SK-N-SH (cell line): ENCODE results near the gene SPATA33. TPM values are rescaled to one million over a fixed set of nuclear protein-coding genes. Genes with fewer than 3 reads are reported as not detected.

Source experiments
- CTCF ChIA-PET: fragments of 300-600, 350-600 bp; formaldehyde crosslinking; extraction: SDS; loops from one replicate; lab custom pipeline; 2021; lab: Yijun Ruan, JAX
- POLR2A ChIA-PET: fragments of 350-600 bp; sonication (Branson Sonifier 250); formaldehyde crosslinking; extraction: SDS; loops from one replicate; lab custom pipeline; 2020; ENCODE audit warnings: antibody characterized with exemption, inconsistent platforms; lab: Yijun Ruan, JAX
- DNase-seq: peaks from one replicate; pipeline ENCODE4 v3.0.0; 2012
- H2AFZ ChIP-seq: fragments of 200-600 bp; sonication (generic); 2 replicates; pipeline ENCODE4 v1.8.1; 2016; ENCODE audit warnings: antibody characterized with exemption, mild to moderate bottlenecking, low read depth
- H3F3A ChIP-seq: fragments of 200-600 bp; sonication (generic); replicated peaks from 2 replicates; pipeline ENCODE3; 2016; ENCODE audit warnings: antibody characterized with exemption, mild to moderate bottlenecking; ENCODE audit not compliant: insufficient read depth
- H3K27ac ChIP-seq, 2 experiments: fragments of 200-500 bp in 1 of 2; fragments of 200-600 bp in 1 of 2; sonication (Bioruptor generic) in 1 of 2; sonication (generic), shearing (Covaris generic) in 1 of 2; 2 replicates each; pipeline versions ENCODE4 v1.5.1 to v1.6.1; 2014 to 2016; ENCODE audit warnings: low read depth in 2 of 2, inconsistent platforms in 1 of 2, low read length in 1 of 2, mild to moderate bottlenecking in 1 of 2, mixed read lengths in 1 of 2
- H3K27me3 ChIP-seq: fragments of 200-600 bp; sonication (generic), shearing (Covaris generic); 2 replicates; pipeline ENCODE4 v1.6.1; 2016; ENCODE audit warnings: mixed run types; ENCODE audit not compliant: insufficient read depth
- H3K36me3 ChIP-seq, 2 experiments: fragments of 200-500 bp in 1 of 2; fragments of 200-600 bp in 1 of 2; sonication (Bioruptor generic) in 1 of 2; sonication (generic) in 1 of 2; replicated peaks in 1 of 2; 2 replicates each; pipeline versions ENCODE3 to v1.5.1; 2014 to 2016; ENCODE audit warnings: low read length in 1 of 2, mild to moderate bottlenecking in 1 of 2; ENCODE audit not compliant: insufficient read depth in 2 of 2, control insufficient read depth in 1 of 2
- H3K4me1 ChIP-seq, 2 experiments: fragments of 200-500 bp in 1 of 2; fragments of 200-600 bp in 1 of 2; sonication (Bioruptor generic) in 1 of 2; sonication (generic), shearing (Covaris generic) in 1 of 2; 2 replicates each; pipeline versions ENCODE4 v1.5.1 to v1.6.1; 2014 to 2016; ENCODE audit warnings: low read depth in 1 of 2, low read length in 1 of 2, mixed run types in 1 of 2; ENCODE audit not compliant: insufficient read depth in 2 of 2, control insufficient read depth in 1 of 2
- H3K4me2 ChIP-seq: fragments of 200-600 bp; sonication (generic), shearing (Covaris generic); 2 replicates; pipeline ENCODE4 v1.6.1; 2017; ENCODE audit warnings: mixed run types
- H3K4me3 ChIP-seq, 2 experiments: fragments of 200-500 bp in 1 of 2; fragments of 200-600 bp in 1 of 2; sonication (Bioruptor generic) in 1 of 2; sonication (generic), shearing (Covaris generic) in 1 of 2; 2 replicates each; pipeline versions ENCODE4 v1.5.1 to v1.8.1; 2014 to 2016; ENCODE audit warnings: low read depth in 2 of 2, inconsistent platforms in 1 of 2, low read length in 1 of 2, mild to moderate bottlenecking in 1 of 2, mixed read lengths in 1 of 2, moderate library complexity in 1 of 2
- H3K79me2 ChIP-seq: fragments of 200-600 bp; sonication (generic); 2 replicates; pipeline ENCODE4 v1.8.1; 2017; ENCODE audit warnings: mild to moderate bottlenecking; ENCODE audit not compliant: insufficient read depth
- H3K9ac ChIP-seq: fragments of 200-600 bp; sonication (generic); 2 replicates; pipeline ENCODE4 v1.6.1; 2017; ENCODE audit warnings: mixed run types
- H3K9me2 ChIP-seq: fragments of 200-600 bp; sonication (generic); 2 replicates; pipeline ENCODE4 v1.6.1; 2017; ENCODE audit warnings: mixed run types
- H3K9me3 ChIP-seq: fragments of 200-600 bp; sonication (generic); 2 replicates; pipeline ENCODE4 v1.6.1; 2017; ENCODE audit warnings: mixed run types, mild to moderate bottlenecking, moderate library complexity
- H4K20me1 ChIP-seq: fragments of 200-600 bp; sonication (generic); 2 replicates; pipeline ENCODE4 v1.6.1; 2017; ENCODE audit warnings: mild to moderate bottlenecking, mixed run types; ENCODE audit not compliant: insufficient read depth
- CHD2 ChIP-seq: fragments of 150-350 bp; IDR thresholded peaks from 2 replicates; pipeline ENCODE4 v1.6.1; 2018; ENCODE audit warnings: low read length; ENCODE audit not compliant: partially characterized antibody
- EP300 ChIP-seq, 2 experiments: IDR thresholded peaks; 2 replicates each; pipeline versions ENCODE4 v1.4.0 to v1.6.1; 2012; ENCODE audit warnings: borderline replicate concordance in 1 of 2, low read depth in 1 of 2, low read length in 1 of 2
- FOXJ3 ChIP-seq: sonication (generic); formaldehyde crosslinking; IDR thresholded peaks from 2 replicates; pipeline ENCODE4 v1.5.1; 2020; ENCODE audit warnings: mild to moderate bottlenecking, missing genetic modification reagents
- FOXM1 ChIP-seq: IDR thresholded peaks from 2 replicates; pipeline ENCODE4 v1.4.0; 2012; ENCODE audit warnings: low read depth, mild to moderate bottlenecking
- GATA2 ChIP-seq: sonication (generic); formaldehyde crosslinking; IDR thresholded peaks from 2 replicates; pipeline ENCODE4 v1.5.0; 2020; ENCODE audit warnings: mild to moderate bottlenecking, missing genetic modification reagents
- NFIC ChIP-seq: IDR thresholded peaks from 2 replicates; pipeline ENCODE4 v1.4.0; 2012; ENCODE audit warnings: borderline replicate concordance
- RXRA ChIP-seq: IDR thresholded peaks from 2 replicates; pipeline ENCODE4 v1.4.0; 2012; ENCODE audit warnings: low read depth, mild to moderate bottlenecking, borderline replicate concordance
- SMC3 ChIP-seq: IDR thresholded peaks from 2 replicates; pipeline ENCODE4 v1.6.1; 2012; ENCODE audit warnings: low read depth, low read length, improper control_type of control experiment
- TCF12 ChIP-seq: IDR thresholded peaks from 2 replicates; pipeline ENCODE4 v1.4.0; 2012
- WGBS: methylation state at CpG from one replicate; pipeline ENCODE4 v1.1.6; 2017; ENCODE audit warnings: low lambda C conversion rate; 5-methylcytosine and 5-hydroxymethylcytosine counted together
- polyA plus RNA-seq, 3 experiments: library from polyadenylated mRNA; depleted of rRNA; stranded (reverse); fragments of >200 nt; gene quantifications; 2 replicates each; pipeline ENCODE4 v1.2.3, GENCODE V29; 2012
- TF ChIP-seq, protein P1 (sequence below): IDR thresholded peaks from 2 replicates; pipeline ENCODE4 v1.4.0; 2012; ENCODE audit warnings: low read depth, borderline replicate concordance
- TF ChIP-seq, protein P2 (sequence below): IDR thresholded peaks from 2 replicates; pipeline ENCODE4 v1.4.0; 2012; ENCODE audit warnings: low read depth
- TF ChIP-seq, protein P3 (sequence below): fragments of 150-350 bp; IDR thresholded peaks from 2 replicates; pipeline ENCODE4 v1.6.1; 2017; ENCODE audit warnings: antibody characterized with exemption, low read length, low read depth, borderline replicate concordance
- TF ChIP-seq, protein P4 (sequence below): IDR thresholded peaks from 2 replicates; pipeline ENCODE4 v1.6.1; 2012; ENCODE audit warnings: mild to moderate bottlenecking, low read depth, low read length, moderate library complexity
- TF ChIP-seq, protein P5 (sequence below): fragments of 150-350 bp; IDR thresholded peaks from 2 replicates; pipeline ENCODE4 v1.6.1; 2016; ENCODE audit warnings: mild to moderate bottlenecking, low read depth, low read length

Gene SPATA33
- polyA plus RNA-seq, 1 of the 3 experiments (the other 2 are of a cell fraction), result 7.2 TPM

DNA sequence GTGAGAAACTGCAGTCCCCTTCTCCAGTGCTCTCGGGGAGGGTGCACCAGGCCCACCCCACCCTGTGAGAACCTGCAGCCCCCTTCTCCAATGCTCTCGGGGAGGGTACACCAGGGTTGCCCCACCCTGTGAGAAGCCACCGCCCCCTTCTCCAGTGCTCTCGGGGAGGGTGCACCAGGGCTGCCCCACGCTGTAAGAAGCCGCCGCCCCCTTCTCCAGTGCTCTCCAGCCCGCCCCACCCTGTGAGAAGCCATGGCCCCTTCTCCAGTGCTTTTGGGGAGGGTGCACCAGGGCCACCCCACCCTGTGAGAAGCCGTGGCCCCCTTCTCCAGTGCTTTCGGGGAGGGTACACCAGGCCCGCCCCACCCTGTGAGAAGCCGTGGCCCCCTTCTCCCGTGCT is 12.1 kb downstream of the SPATA33 start:
- Histone ChIP-seq H3K36me3 (peaks cover 0 to 5% of the 10 kb centered on the region in 2 experiments), H3F3A (peaks cover 4% of the 10 kb centered on the region), H3K79me2 (no peaks in the 10 kb centered on the region), H3K4me3 (no peak overlapping the region), H3K27me3 (no peaks in the 10 kb centered on the region), H3K9me3 (no peaks in the 10 kb centered on the region), H3K4me2 (no peak overlapping the region), H3K4me1 (no peaks in the 10 kb centered on the region), H3K9me2 (no peaks in the 10 kb centered on the region), H4K20me1 (no peaks in the 10 kb centered on the region), H3K27ac (no peak overlapping the region), H2AFZ (no peak overlapping the region), H3K9ac (no peak overlapping the region)
- TF ChIP-seq, protein P1, sequence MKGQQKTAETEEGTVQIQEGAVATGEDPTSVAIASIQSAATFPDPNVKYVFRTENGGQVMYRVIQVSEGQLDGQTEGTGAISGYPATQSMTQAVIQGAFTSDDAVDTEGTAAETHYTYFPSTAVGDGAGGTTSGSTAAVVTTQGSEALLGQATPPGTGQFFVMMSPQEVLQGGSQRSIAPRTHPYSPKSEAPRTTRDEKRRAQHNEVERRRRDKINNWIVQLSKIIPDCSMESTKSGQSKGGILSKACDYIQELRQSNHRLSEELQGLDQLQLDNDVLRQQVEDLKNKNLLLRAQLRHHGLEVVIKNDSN, result no peak
- TF ChIP-seq, protein P2, sequence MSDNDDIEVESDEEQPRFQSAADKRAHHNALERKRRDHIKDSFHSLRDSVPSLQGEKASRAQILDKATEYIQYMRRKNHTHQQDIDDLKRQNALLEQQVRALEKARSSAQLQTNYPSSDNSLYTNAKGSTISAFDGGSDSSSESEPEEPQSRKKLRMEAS, result no peak
- TF ChIP-seq, protein P3, sequence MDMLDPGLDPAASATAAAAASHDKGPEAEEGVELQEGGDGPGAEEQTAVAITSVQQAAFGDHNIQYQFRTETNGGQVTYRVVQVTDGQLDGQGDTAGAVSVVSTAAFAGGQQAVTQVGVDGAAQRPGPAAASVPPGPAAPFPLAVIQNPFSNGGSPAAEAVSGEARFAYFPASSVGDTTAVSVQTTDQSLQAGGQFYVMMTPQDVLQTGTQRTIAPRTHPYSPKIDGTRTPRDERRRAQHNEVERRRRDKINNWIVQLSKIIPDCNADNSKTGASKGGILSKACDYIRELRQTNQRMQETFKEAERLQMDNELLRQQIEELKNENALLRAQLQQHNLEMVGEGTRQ, result no peak
- TF ChIP-seq RXRA (no peak), GATA2 (no peak), EP300 (IDR thresholded peaks at IDR 0.05; ENCODE audit: borderline replicate concordance in 1 of 2, low read depth in 1 of 2, low read length in 1 of 2) (no peak), TCF12 (no peak), NFIC (no peak), FOXM1 (no peak), CHD2 (no peak), FOXJ3 (no peak), SMC3 (no peak)
- TF ChIP-seq, protein P4, sequence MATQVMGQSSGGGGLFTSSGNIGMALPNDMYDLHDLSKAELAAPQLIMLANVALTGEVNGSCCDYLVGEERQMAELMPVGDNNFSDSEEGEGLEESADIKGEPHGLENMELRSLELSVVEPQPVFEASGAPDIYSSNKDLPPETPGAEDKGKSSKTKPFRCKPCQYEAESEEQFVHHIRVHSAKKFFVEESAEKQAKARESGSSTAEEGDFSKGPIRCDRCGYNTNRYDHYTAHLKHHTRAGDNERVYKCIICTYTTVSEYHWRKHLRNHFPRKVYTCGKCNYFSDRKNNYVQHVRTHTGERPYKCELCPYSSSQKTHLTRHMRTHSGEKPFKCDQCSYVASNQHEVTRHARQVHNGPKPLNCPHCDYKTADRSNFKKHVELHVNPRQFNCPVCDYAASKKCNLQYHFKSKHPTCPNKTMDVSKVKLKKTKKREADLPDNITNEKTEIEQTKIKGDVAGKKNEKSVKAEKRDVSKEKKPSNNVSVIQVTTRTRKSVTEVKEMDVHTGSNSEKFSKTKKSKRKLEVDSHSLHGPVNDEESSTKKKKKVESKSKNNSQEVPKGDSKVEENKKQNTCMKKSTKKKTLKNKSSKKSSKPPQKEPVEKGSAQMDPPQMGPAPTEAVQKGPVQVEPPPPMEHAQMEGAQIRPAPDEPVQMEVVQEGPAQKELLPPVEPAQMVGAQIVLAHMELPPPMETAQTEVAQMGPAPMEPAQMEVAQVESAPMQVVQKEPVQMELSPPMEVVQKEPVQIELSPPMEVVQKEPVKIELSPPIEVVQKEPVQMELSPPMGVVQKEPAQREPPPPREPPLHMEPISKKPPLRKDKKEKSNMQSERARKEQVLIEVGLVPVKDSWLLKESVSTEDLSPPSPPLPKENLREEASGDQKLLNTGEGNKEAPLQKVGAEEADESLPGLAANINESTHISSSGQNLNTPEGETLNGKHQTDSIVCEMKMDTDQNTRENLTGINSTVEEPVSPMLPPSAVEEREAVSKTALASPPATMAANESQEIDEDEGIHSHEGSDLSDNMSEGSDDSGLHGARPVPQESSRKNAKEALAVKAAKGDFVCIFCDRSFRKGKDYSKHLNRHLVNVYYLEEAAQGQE, result no peak
- TF ChIP-seq, protein P5, sequence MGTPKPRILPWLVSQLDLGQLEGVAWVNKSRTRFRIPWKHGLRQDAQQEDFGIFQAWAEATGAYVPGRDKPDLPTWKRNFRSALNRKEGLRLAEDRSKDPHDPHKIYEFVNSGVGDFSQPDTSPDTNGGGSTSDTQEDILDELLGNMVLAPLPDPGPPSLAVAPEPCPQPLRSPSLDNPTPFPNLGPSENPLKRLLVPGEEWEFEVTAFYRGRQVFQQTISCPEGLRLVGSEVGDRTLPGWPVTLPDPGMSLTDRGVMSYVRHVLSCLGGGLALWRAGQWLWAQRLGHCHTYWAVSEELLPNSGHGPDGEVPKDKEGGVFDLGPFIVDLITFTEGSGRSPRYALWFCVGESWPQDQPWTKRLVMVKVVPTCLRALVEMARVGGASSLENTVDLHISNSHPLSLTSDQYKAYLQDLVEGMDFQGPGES, result no peak
- no peak for DNase-seq
- CTCF ChIA-PET, result interaction anchor here (1.0 kb wide), 1 partner anchor 191 kb away, joined by 3 read pairs; no protein-coding TSS in a partner anchor
- 68% methylated on average over 3 of the region's 13 CpGs for WGBS
- POLR2A ChIA-PET, result no interaction called here
